Measurements from ENCODE around the gene MAOA. TPM values are rescaled to one million over a fixed set of nuclear protein-coding genes. Genes with fewer than 3 reads are reported as not detected.

The MAOA gene
- total RNA-seq, 2 donors from 2014 or later: 0.38 to 4.7 TPM

- Histone ChIP-seq H3K36me3 (ENCODE audit: control insufficient read depth, insufficient read depth, low read length) (no peaks in the 10 kb centered on the region), H3K27me3 (ENCODE audit: control insufficient read depth, insufficient read depth, low read length, poor library complexity, severe bottlenecking) (peaks cover 16% of the 10 kb centered on the region), H3K4me3 (ENCODE audit: low read length) (no peak overlapping the region), H3K9me3 (ENCODE audit: control insufficient read depth, low read length) (no peaks in the 10 kb centered on the region), H3K9ac (ENCODE audit: extremely low read depth, low read length, poor library complexity, severe bottlenecking) (no peak overlapping the region), H3K27ac (ENCODE audit: low read depth, low read length) (no peak overlapping the region), H3K4me1 (ENCODE audit: control insufficient read depth, insufficient read depth, low read length) (no peaks in the 10 kb centered on the region)
- H3K4me3 Mint-ChIP-seq: no peak overlapping the region
- WGBS, 2 experiments (ENCODE audit: insufficient coverage in 1 of 2, insufficient read length in 1 of 2): 92% methylated on average over 4 of the region's 4 CpGs; no CpG with 5 or more reads in 1 of the 2 experiments
- DNase-seq: no peak
- H3K36me3 Mint-ChIP-seq (ENCODE audit: low read depth): no peaks in the 10 kb centered on the region
- H3K9me3 Mint-ChIP-seq: no peaks in the 10 kb centered on the region
- peaks cover 18% of the 10 kb centered on the region for H3K27me3 Mint-ChIP-seq (ENCODE audit: insufficient read depth)
- TF ChIP-seq CTCF (conservative IDR thresholded peaks at IDR 0.05): no peak
- H3K27ac Mint-ChIP-seq: no peak overlapping the region
- H3K4me1 Mint-ChIP-seq: peaks cover 5% of the 10 kb centered on the region
These were observed 5.6 kb downstream of the MAOA start for GRCh38 chrX:43661521-43662240.

- TF ChIP-seq CTCF (conservative IDR thresholded peaks at IDR 0.05): no peak
- Mint-ChIP-seq H3K36me3 (ENCODE audit: low read depth) (no peaks in the 10 kb centered on the region), H3K27ac (no peak overlapping the region), H3K27me3 (ENCODE audit: insufficient read depth) (peaks cover 14% of the 10 kb centered on the region), H3K4me1 (peaks cover 5% of the 10 kb centered on the region), H3K9me3 (no peaks in the 10 kb centered on the region), H3K4me3 (no peak overlapping the region)
- DNase-seq: no peak
- no peak overlapping the region for H3K9ac ChIP-seq (ENCODE audit: extremely low read depth, low read length, poor library complexity, severe bottlenecking)
- WGBS, 2 experiments (ENCODE audit: insufficient coverage in 1 of 2, insufficient read length in 1 of 2): 86 to 93% methylated on average over 1 of the region's 1 CpG
- H3K27ac ChIP-seq (ENCODE audit: low read depth, low read length): no peak overlapping the region
- H3K4me1 ChIP-seq (ENCODE audit: control insufficient read depth, insufficient read depth, low read length): no peaks in the 10 kb centered on the region
- no peak overlapping the region for H3K4me3 ChIP-seq (ENCODE audit: low read length)
- H3K9me3 ChIP-seq (ENCODE audit: control insufficient read depth, low read length): no peaks in the 10 kb centered on the region
- no peaks in the 10 kb centered on the region for H3K36me3 ChIP-seq (ENCODE audit: control insufficient read depth, insufficient read depth, low read length)
- peaks cover 7% of the 10 kb centered on the region for H3K27me3 ChIP-seq (ENCODE audit: control insufficient read depth, insufficient read depth, low read length, poor library complexity, severe bottlenecking)
These were observed 7.1 kb downstream of the MAOA start for GRCh38 chrX:43663173-43663572.

- H3K27ac Mint-ChIP-seq: no peak overlapping the region
- no peak for DNase-seq
- peaks cover 10% of the 10 kb centered on the region for H3K27me3 Mint-ChIP-seq (ENCODE audit: insufficient read depth)
- Histone ChIP-seq H3K9ac (ENCODE audit: extremely low read depth, low read length, poor library complexity, severe bottlenecking) (no peak overlapping the region), H3K27ac (ENCODE audit: low read depth, low read length) (no peak overlapping the region), H3K9me3 (ENCODE audit: control insufficient read depth, low read length) (no peaks in the 10 kb centered on the region), H3K27me3 (ENCODE audit: control insufficient read depth, insufficient read depth, low read length, poor library complexity, severe bottlenecking) (no peaks in the 10 kb centered on the region), H3K36me3 (ENCODE audit: control insufficient read depth, insufficient read depth, low read length) (no peaks in the 10 kb centered on the region), H3K4me1 (ENCODE audit: control insufficient read depth, insufficient read depth, low read length) (no peaks in the 10 kb centered on the region), H3K4me3 (ENCODE audit: low read length) (no peak overlapping the region)
- H3K4me3 Mint-ChIP-seq: no peak overlapping the region
- TF ChIP-seq CTCF (conservative IDR thresholded peaks at IDR 0.05): no peak
- WGBS, 2 experiments (ENCODE audit: insufficient coverage in 1 of 2, insufficient read length in 1 of 2): 94 to 100% methylated on average over 2 to 3 of the region's 3 CpGs
- peaks cover 5% of the 10 kb centered on the region for H3K4me1 Mint-ChIP-seq
- peaks cover under 1% of the 10 kb centered on the region for H3K9me3 Mint-ChIP-seq
- H3K36me3 Mint-ChIP-seq (ENCODE audit: low read depth): no peaks in the 10 kb centered on the region
These were observed 8.2 kb downstream of the MAOA start for GRCh38 chrX:43664258-43664657.

Data from endodermal cell (in vitro differentiated cells).